SKM-1 treated with dmso at 0.1 percent for 144 hours (cell line): ENCODE results near the gene LPP.

Source experiments
- DNase-seq: peaks from one replicate; lab custom pipeline; 2025; ENCODE audit not compliant: unreplicated experiment; lab: John Stamatoyannopoulos, UW

Gene LPP

GRCh38 chr3:188772886-188773285 lies 618.9 kb downstream of the LPP start:
- no peak for DNase-seq

- no peak for DNase-seq
Observed at GRCh38 chr3:188775412-188775811, 621.5 kb downstream of the LPP start.

- DNase-seq = no peak
Observed at GRCh38 chr3:188776447-188776846, 622.5 kb downstream of the LPP start.

- no peak for DNase-seq
Observed at GRCh38 chr3:188778091-188778852, 624.3 kb downstream of the LPP start.

- DNase-seq = no peak
Observed at GRCh38 chr3:188779281-188779980, 625.5 kb downstream of the LPP start.

- peak; percentile 37 for DNase-seq
Observed at GRCh38 chr3:188780193-188781147, 626.5 kb downstream of the LPP start.

- no peak for DNase-seq
Observed at GRCh38 chr3:188782613-188783124, 628.7 kb downstream of the LPP start.

GRCh38 chr3:188786424-188786823 lies 632.5 kb downstream of the LPP start:
- no peak for DNase-seq

- DNase-seq = peak; percentile 85
Observed at GRCh38 chr3:188788621-188789081, 634.7 kb downstream of the LPP start.

- DNase-seq = no peak
Observed at GRCh38 chr3:188789251-188789650, 635.3 kb downstream of the LPP start.

GRCh38 chr3:188791311-188791710 lies 637.4 kb downstream of the LPP start:
- no peak for DNase-seq

- DNase-seq = no peak
Observed at GRCh38 chr3:188792793-188793192, 638.8 kb downstream of the LPP start.

GRCh38 chr3:188796122-188796631 lies 642.2 kb downstream of the LPP start:
- DNase-seq = peak; percentile 84

GRCh38 chr3:188797045-188797444 lies 643.1 kb downstream of the LPP start:
- DNase-seq = peak; percentile 18

GRCh38 chr3:188798556-188799145 lies 644.7 kb downstream of the LPP start:
- no peak for DNase-seq

- DNase-seq = no peak
Observed at GRCh38 chr3:188801393-188801792, 647.4 kb downstream of the LPP start.

- DNase-seq = no peak
Observed at GRCh38 chr3:188802645-188803044, 648.7 kb downstream of the LPP start.

- DNase-seq = peak; percentile 27
Observed at GRCh38 chr3:188807006-188807405, 653.0 kb downstream of the LPP start.

GRCh38 chr3:188812198-188812597 lies 658.2 kb downstream of the LPP start:
- DNase-seq = no peak

GRCh38 chr3:188814581-188814980 lies 660.6 kb downstream of the LPP start:
- no peak for DNase-seq
